HFF-Myc (cell line): ENCODE results near the gene RAD54L.
"Not testable (repeated sequence)": the region's sequence is repeated elsewhere in the genome, so short reads cannot be mapped to it uniquely, and the experiment has no call there.

Experiments
- DNase-seq: peaks from one replicate; pipeline ENCODE4 v3.0.0-alpha.2; 2011; ENCODE audit warnings: low read depth; ENCODE audit errors: extremely low read depth
- H3K4me3 ChIP-seq: replicated peaks from 2 replicates; pipeline ENCODE4 v1.5.1; 2011; ENCODE audit warnings: low read depth, mild to moderate bottlenecking, control low read depth, low read length
- CTCF ChIP-seq: IDR thresholded peaks from 2 replicates; pipeline ENCODE4 v1.5.1; 2012; ENCODE audit warnings: mild to moderate bottlenecking, low read depth, low read length, control low read depth; ENCODE audit errors: missing control alignments

The RAD54L gene

GRCh38 chr1:46220808-46221207 is 26.8 kb upstream of the RAD54L start:
- TF ChIP-seq CTCF, result no peak
- H3K4me3 ChIP-seq, result no peak overlapping the region
- DNase-seq, result no peak

DNA sequence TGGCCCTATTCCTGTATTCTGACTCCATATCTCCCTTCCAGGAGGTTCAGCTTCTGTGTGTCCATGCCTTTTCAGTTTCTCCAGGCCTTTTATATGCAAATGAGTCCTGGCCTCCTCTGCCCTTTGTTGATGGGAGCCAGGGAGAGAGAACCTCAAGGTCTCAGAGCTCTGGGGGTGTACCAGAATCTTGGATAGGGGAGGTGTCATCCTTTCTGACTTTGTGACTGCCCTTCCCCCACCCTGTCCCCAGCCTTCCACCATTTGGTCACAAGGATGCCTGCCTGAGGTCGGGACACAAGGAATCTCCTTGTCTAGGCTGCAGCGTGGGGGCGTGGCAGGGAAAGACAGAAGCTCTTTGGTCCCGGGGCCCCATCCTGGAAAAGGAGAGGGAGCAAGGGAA is 25.8 kb upstream of the RAD54L start:
- no peak for DNase-seq
- no peak overlapping the region for H3K4me3 ChIP-seq

DNA sequence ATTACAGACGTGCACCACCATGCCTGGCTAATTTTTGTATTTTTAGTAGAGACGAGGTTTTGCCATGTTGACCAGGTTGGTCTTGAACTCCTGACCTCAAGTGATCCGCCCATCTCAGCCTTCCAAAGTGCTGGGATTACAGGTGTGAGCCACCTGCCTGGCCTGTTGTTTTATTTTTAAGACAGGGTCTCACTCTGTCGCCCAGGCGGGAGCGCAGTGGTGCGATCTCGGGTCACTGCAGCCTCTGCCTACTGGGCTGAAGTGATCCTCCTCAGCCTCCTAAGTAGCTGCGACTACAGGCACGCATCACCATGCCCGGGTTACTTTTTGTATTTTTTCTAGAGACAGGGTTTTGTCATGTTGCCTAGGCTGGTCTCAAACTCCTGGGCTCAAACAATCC is 24.5 kb upstream of the RAD54L start:
- H3K4me3 ChIP-seq, DNase-seq: not testable (repeated sequence)

More for the DNA sequence above, 25.8 kb upstream of the RAD54L start:
- TF ChIP-seq CTCF, result no peak

GRCh38 chr1:46223472-46223943 is 24.1 kb upstream of the RAD54L start:
- no peak overlapping the region for H3K4me3 ChIP-seq
- peak; percentile 97 for TF ChIP-seq CTCF
- peak; percentile 76 for DNase-seq

DNA sequence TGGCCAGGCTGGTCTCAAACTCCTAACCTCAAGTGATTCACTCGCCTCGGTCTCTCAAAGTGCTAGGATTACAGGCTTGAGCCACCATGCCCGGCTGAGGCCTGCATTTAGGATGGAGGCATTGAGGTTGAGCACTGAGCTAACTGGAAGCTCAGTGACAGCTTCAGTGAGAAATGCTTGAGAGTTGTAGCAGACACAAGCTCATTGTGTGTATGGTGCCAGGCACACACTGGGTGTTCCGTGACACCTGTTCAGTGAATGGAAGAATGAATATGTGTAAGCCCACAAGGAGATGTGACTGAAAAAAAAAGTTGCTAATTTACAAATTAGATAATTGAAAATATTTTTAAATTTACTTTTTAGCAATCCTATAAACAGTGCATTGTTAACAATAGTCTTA is 22.6 kb upstream of the RAD54L start:
- no peak for TF ChIP-seq CTCF
- H3K4me3 ChIP-seq, result no peak overlapping the region
- no peak for DNase-seq

- H3K4me3 ChIP-seq, DNase-seq: not testable (repeated sequence)
These were observed 16.3 kb upstream of the RAD54L start for GRCh38 chr1:46231231-46231630.

DNA sequence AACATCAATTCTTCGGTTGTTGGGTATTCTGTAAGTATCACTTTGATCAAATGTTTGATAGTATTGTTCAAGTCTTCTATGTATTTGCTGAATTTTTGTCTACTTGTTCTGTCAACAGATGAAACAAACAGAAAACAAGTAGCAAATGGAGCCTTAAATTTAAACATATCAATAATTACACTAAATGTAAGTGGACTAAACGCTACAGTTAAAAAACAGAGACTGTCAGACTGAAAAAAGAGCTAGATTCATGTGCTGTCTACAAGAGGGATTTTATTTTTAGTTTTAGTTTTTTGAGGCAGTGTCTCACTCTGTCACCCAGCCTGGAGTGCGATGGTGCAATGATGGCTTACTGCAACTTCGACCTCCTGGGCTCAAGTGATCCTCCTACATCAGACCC is 10.7 kb upstream of the RAD54L start:
- no peak overlapping the region for H3K4me3 ChIP-seq
- no peak for DNase-seq
- no peak for TF ChIP-seq CTCF

DNA sequence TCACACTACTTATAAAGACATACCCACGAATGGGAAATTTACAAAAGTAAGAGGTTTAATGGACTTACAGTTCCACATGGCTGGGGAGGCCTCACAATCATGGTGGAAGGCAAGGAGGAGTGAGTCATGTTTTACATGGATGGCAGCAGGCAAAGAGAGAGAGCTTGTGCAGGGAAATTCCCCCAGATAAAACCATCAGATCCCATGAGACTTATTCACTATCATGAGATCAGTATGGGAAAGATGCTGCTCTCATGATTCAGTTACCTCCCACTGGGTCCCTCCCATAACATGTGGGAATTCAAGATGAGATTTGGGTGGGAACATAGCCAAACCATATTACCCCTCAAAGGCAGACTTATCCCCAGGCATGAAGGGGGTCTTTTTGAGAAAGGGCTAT is 8.7 kb upstream of the RAD54L start:
- H3K4me3 ChIP-seq, DNase-seq: not testable (repeated sequence)

DNA sequence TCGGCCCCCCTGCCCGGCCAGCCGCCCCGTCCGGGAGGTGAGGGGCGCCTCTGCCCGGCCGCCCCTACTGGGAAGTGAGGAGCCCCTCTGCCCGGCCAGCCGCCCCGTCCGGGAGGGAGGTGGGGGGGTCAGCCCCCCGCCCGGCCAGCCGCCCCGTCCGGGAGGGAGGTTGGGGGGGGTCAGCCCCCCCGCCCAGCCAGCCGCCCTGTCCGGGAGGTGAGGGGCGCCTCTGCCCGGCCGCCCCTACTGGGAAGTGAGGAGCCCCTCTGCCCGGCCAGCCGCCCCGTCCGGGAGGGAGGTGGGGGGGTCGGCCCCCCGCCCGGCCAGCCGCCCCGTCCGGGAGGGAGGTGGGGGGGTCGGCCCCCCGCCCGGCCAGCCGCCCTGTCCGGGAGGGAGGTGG is 5.8 kb upstream of the RAD54L start:
- not testable (repeated sequence) for H3K4me3 ChIP-seq, DNase-seq
